Kidney capillary endothelial cell (primary cell): Measurements from ENCODE around the gene IRF1.

Experiments used
- DNase-seq: peaks from one replicate; pipeline ENCODE4 v3.0.0-alpha.2; 2018; ENCODE audit warnings: low spot score

IRF1 gene

GRCh38 chr5:132474131-132474723, 16.3 kb downstream of the IRF1 start:
- no peak for DNase-seq

DNA sequence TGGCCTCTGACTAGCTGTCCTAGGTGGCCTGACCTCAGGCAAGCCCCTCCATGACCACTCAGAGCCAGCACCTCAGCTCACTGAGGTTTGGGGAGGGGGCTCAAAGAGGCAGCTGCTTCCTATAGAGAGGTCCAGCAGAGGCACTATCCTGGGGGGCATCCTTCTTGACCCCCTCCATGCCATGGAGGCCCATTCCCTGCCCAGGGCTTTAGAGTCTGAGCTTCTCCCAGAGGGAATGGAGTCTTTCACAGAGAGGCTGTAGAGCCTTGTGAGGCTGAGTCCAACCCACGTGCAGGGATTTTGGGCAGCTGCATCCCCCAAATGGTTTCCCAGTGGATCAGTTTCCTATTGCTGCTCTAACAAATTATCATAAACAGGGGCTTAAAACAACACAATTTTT, 16.9 kb downstream of the IRF1 start:
- no peak for DNase-seq

DNA sequence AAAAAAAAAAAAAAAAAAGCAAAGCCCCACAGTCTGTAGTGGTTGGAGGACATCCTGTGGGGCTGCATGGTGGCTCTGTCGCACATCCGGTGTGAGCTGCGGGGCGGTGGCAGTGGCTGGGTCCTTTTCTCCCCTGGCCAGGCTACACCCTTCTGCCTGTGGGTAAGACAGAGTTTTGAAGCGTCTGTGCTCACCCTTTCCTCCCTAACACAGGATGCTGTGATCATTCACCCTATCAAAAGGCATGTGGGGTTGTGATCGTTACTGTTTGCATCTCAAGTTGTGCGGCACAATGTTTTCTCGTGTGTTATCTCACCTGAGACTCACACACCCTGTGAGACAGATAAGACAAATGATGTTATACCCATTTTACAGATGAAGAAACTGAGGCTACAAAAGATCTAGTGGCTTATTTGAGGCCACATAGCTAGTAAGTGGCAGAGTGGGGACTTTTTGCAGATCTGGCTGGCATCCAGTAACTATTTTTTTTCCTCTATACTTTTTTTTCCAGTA, 17.5 kb downstream of the IRF1 start:
- no peak for DNase-seq

GRCh38 chr5:132472431-132472830, 18.1 kb downstream of the IRF1 start:
- DNase-seq: no peak

DNA sequence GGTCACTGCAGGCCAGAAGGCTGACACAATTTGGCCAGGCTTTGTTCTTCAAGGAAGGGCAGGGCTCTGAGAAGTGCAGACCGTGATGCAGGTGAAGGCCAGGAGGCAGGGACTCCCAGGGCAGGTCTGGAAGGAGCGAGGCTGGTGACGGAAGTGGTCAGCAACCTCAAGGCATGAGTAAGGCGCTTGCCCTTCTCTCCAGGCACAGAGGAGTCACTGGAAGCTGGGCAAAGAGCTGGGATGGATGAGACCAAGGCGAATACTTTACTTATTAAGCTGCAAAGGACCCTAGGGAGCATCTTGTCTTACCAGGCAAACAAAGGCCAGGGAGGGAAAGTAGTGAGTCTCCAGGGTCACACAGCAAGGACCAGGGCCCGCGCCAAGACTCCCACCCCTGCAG, 18.6 kb downstream of the IRF1 start:
- no peak for DNase-seq

DNA sequence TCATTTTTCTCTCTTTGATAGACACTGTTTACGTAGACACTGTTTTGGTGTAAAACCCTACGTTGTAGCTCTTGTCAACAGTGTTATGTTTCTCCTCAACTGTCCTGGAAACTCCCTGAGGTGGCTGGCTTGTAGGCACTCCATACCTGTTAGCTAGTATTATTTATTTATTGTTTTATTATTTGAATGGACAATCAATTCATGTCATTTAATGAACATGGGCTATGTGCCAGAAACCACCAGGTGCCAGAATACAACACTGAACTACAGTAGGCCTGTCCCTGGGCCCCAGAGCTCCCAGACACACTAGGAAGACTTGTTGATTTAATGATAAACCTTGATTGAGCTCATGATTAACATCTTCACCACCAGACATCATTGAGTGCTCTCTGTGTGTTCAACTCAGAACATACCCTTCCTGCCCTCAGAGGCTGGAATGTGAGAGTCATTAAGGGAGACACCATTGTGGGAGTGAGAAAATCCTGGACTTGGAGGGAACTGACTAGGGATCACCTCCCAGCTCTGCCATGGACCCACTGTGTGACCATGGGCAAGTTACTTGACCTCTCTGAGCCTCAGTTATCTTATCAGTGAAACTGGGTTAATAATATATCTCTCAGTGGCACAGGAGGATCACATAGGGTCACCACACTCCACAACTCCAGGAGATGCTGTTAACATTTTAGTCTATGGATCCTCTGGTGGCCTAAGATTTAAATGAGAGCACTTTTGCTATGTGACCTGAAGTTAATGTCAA, 19.2 kb downstream of the IRF1 start:
- DNase-seq: no peak

DNA sequence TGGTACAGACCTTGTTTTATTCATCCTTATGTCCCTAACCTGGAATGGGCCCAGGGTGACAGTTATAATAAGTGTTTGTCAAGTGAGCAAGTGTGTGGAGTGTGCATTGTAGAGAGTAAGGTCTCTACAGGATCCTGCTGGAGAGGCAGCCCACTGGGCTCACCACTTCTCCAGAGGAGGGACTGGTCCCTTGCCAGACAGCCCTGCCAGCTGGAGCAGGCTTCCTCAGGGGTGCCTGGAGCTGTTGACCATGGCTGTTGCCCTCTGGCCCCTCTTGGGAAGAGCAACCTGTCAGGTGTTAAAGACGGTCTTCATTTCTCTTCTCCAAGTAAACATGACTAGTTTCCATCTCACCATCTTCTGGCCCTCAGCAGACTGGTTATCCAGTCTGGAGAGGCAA, 20.0 kb downstream of the IRF1 start:
- DNase-seq: no peak

DNA sequence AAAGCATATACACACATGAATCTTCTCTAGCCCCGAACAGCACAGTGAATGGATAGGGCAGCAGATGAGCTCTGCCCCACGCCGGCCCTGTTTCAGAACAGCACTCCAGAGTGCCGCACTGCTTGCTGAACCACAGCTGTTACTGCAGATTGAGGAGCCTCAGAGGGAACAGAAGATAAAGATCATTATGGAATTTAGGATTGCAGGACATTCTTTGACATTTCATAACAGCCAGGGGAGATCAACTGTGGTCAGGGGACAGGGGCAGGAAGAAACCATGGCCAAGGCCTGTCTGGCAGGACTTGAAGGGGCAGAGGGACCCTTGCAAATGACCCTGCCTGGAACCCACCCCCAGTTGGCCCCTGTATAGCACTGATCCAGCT, 20.6 kb downstream of the IRF1 start:
- DNase-seq: no peak

- no peak for DNase-seq
These were observed 21.1 kb downstream of the IRF1 start for GRCh38 chr5:132469380-132470009.

- no peak for DNase-seq
These were observed 21.8 kb downstream of the IRF1 start for GRCh38 chr5:132468656-132469379.

GRCh38 chr5:132467287-132467984, 23.1 kb downstream of the IRF1 start:
- no peak for DNase-seq

DNA sequence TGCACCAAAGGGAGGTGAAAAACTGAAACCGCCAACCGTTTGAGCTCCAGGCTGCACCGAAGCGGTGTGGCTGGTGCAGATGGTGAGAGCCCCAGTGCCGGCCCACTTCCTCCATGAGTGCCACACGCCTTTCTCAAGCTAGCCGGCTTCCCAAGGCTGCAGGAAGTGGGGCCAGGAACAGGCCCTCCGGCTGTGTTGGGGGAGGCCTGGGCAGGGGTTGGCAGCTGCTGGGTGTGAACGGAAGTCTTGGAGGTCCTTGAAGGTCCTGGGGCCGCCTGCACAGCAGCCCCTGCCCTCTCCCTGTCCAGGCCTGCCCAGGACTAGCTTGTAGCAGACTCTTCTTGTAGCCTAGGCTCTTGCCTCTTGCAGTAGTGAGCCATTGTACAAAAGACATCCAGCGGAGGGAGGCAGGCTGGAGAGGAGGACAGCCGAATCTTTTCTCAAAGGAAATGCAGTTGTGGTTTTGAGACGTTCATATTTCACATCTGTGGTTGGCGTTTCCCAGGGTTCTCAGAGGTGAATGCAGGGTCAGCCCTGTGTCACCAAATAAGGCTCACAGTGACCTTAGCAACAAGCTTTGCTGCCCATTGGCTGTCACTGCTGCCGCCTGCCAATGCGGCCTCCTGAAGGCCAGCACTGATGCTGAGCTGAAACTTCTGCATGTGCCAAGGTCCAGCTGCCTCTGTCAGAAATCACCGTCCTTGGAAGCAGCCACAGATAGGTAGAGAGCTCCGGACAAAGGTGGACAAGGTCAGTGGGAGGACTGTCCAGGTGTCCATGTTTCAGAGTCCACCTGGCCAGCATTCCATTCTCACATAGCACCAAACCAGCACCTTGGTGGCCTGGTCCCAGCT, 23.9 kb downstream of the IRF1 start:
- DNase-seq: peak; percentile 73

DNA sequence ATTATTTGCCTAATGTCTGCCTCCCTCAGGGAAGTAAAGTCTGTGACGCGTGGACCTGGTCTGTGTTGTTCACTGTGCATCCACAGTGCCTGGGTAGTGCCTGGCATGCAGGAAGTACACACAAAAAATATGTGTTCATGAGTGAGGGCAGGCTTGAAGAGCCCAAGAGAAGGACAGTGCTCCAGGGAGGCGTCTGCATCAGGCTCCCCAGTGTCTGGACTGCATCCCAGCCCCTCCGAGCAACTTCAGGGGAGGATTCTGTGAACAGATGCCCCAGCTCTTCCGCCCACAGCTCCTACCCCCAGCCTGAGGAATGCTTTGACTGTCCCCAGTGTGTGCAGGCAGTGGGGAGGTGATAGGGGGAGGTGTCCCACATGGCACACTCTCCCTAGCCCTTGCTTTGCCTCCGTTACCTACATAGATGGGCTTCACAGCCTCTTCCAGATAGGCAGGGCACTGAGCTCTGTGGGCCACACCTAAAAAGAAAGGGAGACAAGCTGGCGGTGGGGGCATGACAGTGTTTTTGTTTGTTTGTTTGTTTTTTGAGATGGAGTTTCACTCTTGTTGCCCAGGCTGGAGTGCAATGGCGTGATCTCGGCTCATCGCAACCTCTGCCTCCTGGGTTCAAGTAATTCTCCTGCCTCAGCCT, 25.4 kb downstream of the IRF1 start:
- DNase-seq: no peak

DNA sequence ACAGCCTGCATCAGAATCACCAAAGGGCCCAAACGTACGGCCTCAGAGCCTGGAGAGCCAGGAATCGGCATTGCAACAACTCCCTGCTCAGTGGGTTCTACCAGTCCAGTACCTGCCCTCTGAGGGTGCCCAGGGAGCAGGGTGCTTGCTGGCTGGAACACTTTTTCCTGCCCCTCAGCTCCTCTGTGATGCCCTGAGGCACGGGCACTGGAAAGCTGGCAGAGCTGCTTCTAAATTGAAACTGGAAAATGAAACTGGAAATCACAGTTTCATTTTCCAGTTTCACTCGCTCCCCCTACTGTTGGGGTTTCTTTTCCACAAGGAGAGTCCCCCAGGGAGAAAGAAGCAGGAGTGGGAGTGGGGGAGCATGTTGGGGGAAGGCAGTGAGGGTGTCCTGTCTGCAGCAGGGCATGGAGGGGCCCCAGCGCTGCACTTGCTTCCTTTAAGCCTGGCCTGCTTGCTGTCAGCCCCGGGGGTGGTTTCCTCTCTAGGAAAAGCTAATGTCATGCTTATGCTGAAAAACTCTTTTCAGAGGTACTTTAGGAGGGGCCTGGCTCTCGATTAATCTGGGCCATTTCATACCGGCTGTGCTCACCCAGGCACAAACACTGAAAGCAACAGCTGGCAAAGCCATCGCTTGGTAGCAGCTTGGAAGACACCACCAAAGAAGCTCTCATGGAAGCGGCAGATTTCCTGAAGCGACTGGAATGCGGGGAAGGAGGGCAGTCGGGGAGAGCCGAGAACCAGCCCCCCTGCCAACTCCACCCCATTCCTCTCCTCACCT, 26.2 kb downstream of the IRF1 start:
- no peak for DNase-seq

- DNase-seq: no peak
These were observed 26.8 kb downstream of the IRF1 start for GRCh38 chr5:132463811-132464155.

GRCh38 chr5:132462856-132463745, 27.5 kb downstream of the IRF1 start:
- no peak for DNase-seq

GRCh38 chr5:132462333-132462732, 28.2 kb downstream of the IRF1 start:
- no peak for DNase-seq

DNA sequence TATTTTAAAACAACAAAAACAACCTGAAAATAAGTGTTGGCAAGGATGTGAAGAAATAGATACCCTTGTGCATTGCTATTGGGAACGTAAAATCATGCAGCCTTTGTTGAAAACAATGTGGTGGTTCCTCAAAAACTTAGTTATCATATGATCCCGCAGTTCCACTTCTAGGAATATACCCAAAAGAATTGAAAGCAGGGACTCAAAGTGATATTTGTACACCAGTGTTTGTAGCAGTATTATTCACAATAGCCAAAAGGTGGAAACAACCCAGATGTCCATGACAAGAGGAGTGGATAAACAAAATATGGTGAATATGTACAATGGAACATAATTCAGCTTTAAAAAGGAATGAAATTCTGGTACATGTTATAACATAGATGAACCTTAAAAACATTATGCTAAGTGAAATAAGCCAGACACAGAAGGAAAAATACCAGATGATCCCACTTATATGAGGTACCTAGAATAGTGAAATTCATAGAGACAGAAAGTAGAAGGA, 29.0 kb downstream of the IRF1 start:
- DNase-seq: no peak
